Kidney tubule cell (primary cell): ENCODE results near the gene DNMT3L.
"Not testable (repeated sequence)": the region's sequence is repeated elsewhere in the genome, so short reads cannot be mapped to it uniquely, and the experiment has no call there.

Source experiments
- DNase-seq: peaks from one replicate; pipeline ENCODE4 v3.0.0-alpha.2; 2018; ENCODE audit warnings: low spot score

DNMT3L gene

DNA sequence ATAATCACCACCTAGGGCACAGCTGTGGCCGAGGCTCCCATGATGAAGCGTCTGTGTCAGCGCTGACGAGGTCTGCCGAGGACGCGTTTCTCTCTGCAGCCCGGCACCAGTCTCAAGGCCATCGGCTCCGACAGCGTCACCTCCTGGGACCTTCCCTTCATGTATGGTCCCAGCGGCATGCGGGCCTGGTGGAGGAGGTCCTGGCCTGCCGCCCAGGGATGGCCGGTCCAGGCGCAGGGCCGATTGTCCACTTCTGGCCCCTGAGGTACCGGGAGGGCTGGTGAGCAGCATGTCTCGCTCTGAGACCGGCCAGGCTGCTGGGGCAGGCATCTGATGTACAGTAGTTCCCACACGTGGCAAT, 64.6 kb downstream of the DNMT3L start:
- DNase-seq = not testable (repeated sequence)
